Loucy (cell line): ENCODE data around the gene HPSE2.

ENCODE experiments used
- CTCF ChIP-seq: fragments of 200-600 bp; sonication (generic); conservative IDR thresholded peaks from 2 replicates; pipeline ENCODE4 v1.5.1; 2014; ENCODE audit warnings: mild to moderate bottlenecking, antibody characterized with exemption, low read length
- EZH2phosphoT487 ChIP-seq: fragments of 200-600 bp; IDR thresholded peaks from 2 replicates; pipeline ENCODE4 v1.6.1; 2018; ENCODE audit warnings: antibody characterized with exemption, mild to moderate bottlenecking, moderate library complexity, borderline replicate concordance

DNA sequence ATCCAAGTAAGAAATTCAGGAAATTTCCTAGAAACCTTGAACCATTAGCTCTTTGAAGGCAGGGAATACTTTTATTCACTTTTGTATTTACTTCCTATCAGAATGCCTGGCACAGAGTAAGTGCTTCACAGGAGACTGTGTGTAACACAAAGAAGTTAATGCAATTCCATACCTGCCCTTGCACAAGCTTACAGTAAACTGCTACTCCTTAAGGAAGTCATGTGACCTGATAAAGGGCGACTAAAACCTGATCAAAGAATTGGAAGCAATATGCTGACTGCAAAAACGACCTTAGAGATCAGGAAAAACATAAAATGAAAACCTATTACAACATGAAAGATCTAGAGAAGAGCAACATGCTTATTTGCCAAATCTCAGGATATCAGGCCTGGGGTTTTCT, 610.7 kb downstream of the HPSE2 start:
- no peak for TF ChIP-seq CTCF
- no peak for TF ChIP-seq EZH2phosphoT487
